ENCODE results near the gene SHLD1.

DNA sequence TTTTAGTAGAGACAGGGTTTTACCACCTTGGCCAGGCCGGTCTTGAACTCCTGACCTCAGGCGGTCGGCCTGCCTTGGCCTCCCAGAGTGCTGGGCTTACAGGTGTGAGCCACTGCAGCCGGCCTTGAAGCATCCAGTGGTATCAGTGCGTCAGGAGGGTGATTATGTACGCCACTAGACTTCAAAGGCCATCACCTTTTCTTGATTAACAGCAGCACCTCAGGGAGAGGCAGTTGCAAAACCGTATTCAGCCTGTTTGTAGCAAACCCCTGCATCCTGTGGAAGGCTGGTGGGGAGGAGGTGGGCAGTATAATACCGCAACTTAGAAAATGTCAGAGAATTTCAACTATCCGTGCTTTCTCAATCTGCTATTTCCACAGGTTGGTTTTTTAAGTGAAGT lies 27.3 kb upstream of the SHLD1 start:
- TF ChIP-seq EZH2 (IDR thresholded peaks at IDR 0.05; ENCODE audit: low read depth), result no peak
- TF ChIP-seq, protein P1, sequence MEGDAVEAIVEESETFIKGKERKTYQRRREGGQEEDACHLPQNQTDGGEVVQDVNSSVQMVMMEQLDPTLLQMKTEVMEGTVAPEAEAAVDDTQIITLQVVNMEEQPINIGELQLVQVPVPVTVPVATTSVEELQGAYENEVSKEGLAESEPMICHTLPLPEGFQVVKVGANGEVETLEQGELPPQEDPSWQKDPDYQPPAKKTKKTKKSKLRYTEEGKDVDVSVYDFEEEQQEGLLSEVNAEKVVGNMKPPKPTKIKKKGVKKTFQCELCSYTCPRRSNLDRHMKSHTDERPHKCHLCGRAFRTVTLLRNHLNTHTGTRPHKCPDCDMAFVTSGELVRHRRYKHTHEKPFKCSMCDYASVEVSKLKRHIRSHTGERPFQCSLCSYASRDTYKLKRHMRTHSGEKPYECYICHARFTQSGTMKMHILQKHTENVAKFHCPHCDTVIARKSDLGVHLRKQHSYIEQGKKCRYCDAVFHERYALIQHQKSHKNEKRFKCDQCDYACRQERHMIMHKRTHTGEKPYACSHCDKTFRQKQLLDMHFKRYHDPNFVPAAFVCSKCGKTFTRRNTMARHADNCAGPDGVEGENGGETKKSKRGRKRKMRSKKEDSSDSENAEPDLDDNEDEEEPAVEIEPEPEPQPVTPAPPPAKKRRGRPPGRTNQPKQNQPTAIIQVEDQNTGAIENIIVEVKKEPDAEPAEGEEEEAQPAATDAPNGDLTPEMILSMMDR (conservative IDR thresholded peaks at IDR 0.05), result no peak

Data from PC-9 (cell line).